AG09319 (cell line): ENCODE data around the gene PLCG2.

Experiments
- DNase-seq: peaks from one replicate; pipeline ENCODE4 v3.0.0-alpha.2; 2010; ENCODE audit warnings: low read depth; ENCODE audit errors: extremely low read depth
- TF ChIP-seq, protein P1 (sequence below): IDR thresholded peaks from 2 replicates; pipeline ENCODE4 v1.5.1; 2011; ENCODE audit warnings: low read depth, mild to moderate bottlenecking, inconsistent platforms, low read length, moderate library complexity

Gene PLCG2

GRCh38 chr16:81946206-81946605 is 167.1 kb downstream of the PLCG2 start:
- TF ChIP-seq, protein P1, sequence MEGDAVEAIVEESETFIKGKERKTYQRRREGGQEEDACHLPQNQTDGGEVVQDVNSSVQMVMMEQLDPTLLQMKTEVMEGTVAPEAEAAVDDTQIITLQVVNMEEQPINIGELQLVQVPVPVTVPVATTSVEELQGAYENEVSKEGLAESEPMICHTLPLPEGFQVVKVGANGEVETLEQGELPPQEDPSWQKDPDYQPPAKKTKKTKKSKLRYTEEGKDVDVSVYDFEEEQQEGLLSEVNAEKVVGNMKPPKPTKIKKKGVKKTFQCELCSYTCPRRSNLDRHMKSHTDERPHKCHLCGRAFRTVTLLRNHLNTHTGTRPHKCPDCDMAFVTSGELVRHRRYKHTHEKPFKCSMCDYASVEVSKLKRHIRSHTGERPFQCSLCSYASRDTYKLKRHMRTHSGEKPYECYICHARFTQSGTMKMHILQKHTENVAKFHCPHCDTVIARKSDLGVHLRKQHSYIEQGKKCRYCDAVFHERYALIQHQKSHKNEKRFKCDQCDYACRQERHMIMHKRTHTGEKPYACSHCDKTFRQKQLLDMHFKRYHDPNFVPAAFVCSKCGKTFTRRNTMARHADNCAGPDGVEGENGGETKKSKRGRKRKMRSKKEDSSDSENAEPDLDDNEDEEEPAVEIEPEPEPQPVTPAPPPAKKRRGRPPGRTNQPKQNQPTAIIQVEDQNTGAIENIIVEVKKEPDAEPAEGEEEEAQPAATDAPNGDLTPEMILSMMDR = no peak
- DNase-seq = peak; percentile 12

DNA sequence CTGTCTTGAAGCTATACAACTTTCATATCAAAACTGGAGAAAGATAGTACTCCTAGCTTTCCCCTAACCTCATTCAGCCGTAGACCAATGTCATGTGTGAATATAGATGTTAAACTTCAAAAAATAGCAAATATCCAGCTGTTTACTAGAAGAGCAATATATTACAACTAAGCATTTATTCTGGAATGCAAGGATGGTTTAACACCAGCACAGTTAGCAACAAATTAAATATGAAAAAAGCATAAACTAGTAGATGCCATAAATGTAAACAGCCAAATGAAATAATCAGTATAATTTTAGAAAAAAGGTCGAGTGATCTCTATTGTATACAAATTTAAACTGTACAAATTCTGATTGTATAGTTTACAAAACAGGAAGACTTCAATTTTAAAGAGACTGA is 172.5 kb downstream of the PLCG2 start:
- no peak for DNase-seq

DNA sequence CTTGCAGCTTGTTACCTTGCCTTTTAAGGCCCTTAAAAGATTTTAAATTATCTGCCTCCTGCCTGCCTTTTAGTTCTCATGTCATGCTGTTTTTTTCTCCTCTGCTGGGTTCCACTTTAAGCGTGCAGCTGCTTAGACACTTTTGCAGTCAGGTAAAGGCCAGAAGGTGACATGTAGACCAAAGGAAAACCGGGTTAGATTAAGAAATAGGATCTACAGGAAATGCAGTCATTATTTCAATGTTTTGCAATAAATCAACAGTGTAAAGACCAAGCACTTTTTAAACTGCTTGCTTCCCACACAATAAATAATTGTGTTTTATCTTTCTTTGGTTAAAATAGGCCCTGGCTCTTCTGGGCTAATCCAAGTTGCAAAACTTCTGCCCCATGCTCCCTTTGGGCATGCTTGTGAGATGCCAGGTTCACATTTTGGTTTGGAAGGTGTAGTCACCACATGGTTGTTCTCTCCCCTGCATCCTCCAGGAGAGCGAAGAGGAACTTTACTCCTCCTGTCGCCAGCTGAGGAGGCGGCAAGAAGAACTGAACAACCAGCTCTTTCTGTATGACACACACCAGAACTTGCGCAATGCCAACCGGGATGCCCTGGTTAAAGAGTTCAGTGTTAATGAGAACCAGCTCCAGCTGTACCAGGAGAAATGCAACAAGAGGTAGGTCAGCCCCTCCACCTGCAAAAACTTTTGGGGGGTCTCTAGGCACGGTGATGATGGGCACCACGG is 177.3 kb downstream of the PLCG2 start:
- peak; percentile 12 for DNase-seq
- TF ChIP-seq, protein P1 = no peak

More for the DNA sequence above, 172.5 kb downstream of the PLCG2 start:
- TF ChIP-seq, protein P1 = no peak

DNA sequence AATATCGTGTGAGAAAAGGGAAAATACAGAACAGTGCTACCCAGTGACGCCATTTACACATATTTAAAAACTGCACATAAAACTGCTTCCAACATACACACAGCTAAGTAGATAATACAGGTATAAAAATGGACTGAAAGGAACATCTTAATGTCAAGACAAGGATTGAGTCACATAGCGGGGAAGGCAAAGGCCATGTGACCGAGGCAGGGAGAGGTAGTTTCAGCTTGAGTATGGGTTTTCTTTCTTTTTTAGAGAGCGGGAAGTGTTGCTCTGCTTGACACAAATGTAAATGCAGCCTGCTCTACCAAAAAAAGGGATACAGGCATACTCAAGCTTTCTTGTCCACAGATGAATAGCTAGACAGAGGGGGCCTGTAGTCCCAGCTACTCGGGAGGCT is 185.7 kb downstream of the PLCG2 start:
- TF ChIP-seq, protein P1 = no peak
- DNase-seq = no peak

GRCh38 chr16:81967358-81967757 is 188.3 kb downstream of the PLCG2 start:
- TF ChIP-seq, protein P1 = no peak
- no peak for DNase-seq

- TF ChIP-seq, protein P1 = no peak
- DNase-seq = no peak
These were observed 192.8 kb downstream of the PLCG2 start for GRCh38 chr16:81971853-81972252.

- TF ChIP-seq, protein P1 = no peak
- no peak for DNase-seq
These were observed 194.6 kb downstream of the PLCG2 start for GRCh38 chr16:81973737-81974136.
